ENCODE data around the gene SLC4A9.

GRCh38 chr5:140327589-140327988 is 32.4 kb upstream of the SLC4A9 start:
- no peak for TF ChIP-seq CTCF (IDR thresholded peaks at IDR 0.05)
- TF ChIP-seq POLR2A (IDR thresholded peaks at IDR 0.05) = no peak
